HG02763 (cell line): ENCODE results near the gene MATK.
"Not testable (repeated sequence)": the region's sequence is repeated elsewhere in the genome, so short reads cannot be mapped to it uniquely, and the experiment has no call there.

Source experiments
- ATAC-seq: cut with Tn5 transposase; IDR thresholded peaks from one replicate; pipeline ENCODE4 v1.9.1; 2021; ENCODE audit warnings: mild to moderate bottlenecking, moderate library complexity; ENCODE audit not compliant: unreplicated experiment

The MATK gene

GRCh38 chr19:3771000-3771905, 14.9 kb downstream of the MATK start:
- no peak for ATAC-seq

GRCh38 chr19:3770136-3770999, 15.8 kb downstream of the MATK start:
- ATAC-seq: no peak

GRCh38 chr19:3769494-3769893, 16.7 kb downstream of the MATK start:
- no peak for ATAC-seq

- no peak for ATAC-seq
These were observed 17.5 kb downstream of the MATK start for GRCh38 chr19:3768748-3769099.

- ATAC-seq: no peak
These were observed 18.0 kb downstream of the MATK start for GRCh38 chr19:3768015-3768747.

GRCh38 chr19:3767050-3767449, 19.1 kb downstream of the MATK start:
- ATAC-seq: no peak

- no peak for ATAC-seq
These were observed 19.7 kb downstream of the MATK start for GRCh38 chr19:3766520-3766919.

GRCh38 chr19:3765757-3766156, 20.4 kb downstream of the MATK start:
- ATAC-seq: not testable (repeated sequence)

GRCh38 chr19:3765121-3765520, 21.1 kb downstream of the MATK start:
- no peak for ATAC-seq

GRCh38 chr19:3762501-3763459, 23.4 kb downstream of the MATK start, which contains the start of gene MRPL54:
TSS of gene MRPL54 (plus strand) at chr19:3762682. CDS start at chr19:3762701, 19 bp downstream.
- ATAC-seq: peak; percentile 72

GRCh38 chr19:3762130-3762473, 24.1 kb downstream of the MATK start:
- no peak for ATAC-seq

- peak; percentile 52 for ATAC-seq
These were observed 24.6 kb downstream of the MATK start, which contains the start of gene APBA3 for GRCh38 chr19:3761382-3762129. TSS of gene APBA3 (minus strand) at chr19:3761692. CDS start at chr19:3760264, 1,428 bp downstream.

GRCh38 chr19:3760871-3761361, 25.3 kb downstream of the MATK start:
- no peak for ATAC-seq

GRCh38 chr19:3759482-3760254, 26.5 kb downstream of the MATK start:
- no peak for ATAC-seq

- not testable (repeated sequence) for ATAC-seq
These were observed 27.9 kb downstream of the MATK start for GRCh38 chr19:3758297-3758696.

- ATAC-seq: not testable (repeated sequence)
These were observed 28.5 kb downstream of the MATK start for GRCh38 chr19:3757705-3758104.

- ATAC-seq: no peak
These were observed 32.4 kb downstream of the MATK start for GRCh38 chr19:3753631-3754410.
